Astrocyte of the spinal cord (primary cell): ENCODE measurements around the gene HES5.

Experiments used
- DNase-seq: peaks from one replicate; pipeline ENCODE4 v3.0.0; 2011; ENCODE audit warnings: low read depth, low spot score
- H3K4me3 ChIP-seq: 2 replicates; pipeline ENCODE4 v1.5.1; 2011; ENCODE audit warnings: low read depth, mild to moderate bottlenecking, low read length, moderate library complexity
- in situ Hi-C: cut with HindIII; loops from 2 replicates; pipeline ENCODE4 v1.10.0; 2017; ENCODE audit warnings: low sequenced_read_pairs
- TF ChIP-seq, protein P1 (sequence below): IDR thresholded peaks from 2 replicates; pipeline ENCODE4 v1.5.1; 2012; ENCODE audit warnings: low read depth, mild to moderate bottlenecking, low read length, inconsistent platforms

Gene HES5

DNA sequence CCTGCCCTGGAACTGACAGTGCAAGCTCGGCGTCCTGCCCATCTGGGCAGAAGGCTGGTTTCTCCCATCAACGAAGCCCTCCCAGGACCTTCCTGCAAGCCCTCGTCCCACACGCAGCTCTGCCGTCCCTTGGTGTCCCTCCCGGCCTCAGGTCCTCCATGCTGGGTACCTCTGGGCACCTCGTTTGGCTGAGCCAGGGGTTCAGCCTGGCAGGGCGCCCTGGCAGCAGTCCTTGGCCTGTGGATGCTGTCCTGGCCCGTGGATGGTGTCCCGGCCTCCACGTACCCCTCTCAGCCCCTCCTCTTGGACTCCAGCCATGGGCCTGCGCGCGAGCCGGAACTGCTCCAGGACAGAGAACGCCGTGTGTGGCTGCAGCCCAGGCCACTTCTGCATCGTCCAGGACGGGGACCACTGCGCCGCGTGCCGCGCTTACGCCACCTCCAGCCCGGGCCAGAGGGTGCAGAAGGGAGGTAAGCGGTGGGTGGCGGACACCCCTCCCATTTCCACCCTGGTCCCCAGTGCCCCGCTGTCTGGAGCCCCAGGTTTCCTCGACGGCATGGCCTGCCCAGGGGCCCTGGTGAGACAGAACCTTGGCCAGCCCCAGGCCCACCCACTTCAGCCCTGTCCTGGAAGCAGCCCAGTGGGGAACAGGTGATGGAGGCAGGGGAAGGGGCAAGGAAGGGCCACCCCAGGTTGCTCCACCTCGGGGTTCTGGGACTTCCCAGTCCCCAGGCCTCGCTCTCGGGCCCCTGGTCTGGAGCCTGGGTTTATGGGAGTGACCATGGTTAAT lies 29.6 kb upstream of the HES5 start:
- TF ChIP-seq, protein P1, sequence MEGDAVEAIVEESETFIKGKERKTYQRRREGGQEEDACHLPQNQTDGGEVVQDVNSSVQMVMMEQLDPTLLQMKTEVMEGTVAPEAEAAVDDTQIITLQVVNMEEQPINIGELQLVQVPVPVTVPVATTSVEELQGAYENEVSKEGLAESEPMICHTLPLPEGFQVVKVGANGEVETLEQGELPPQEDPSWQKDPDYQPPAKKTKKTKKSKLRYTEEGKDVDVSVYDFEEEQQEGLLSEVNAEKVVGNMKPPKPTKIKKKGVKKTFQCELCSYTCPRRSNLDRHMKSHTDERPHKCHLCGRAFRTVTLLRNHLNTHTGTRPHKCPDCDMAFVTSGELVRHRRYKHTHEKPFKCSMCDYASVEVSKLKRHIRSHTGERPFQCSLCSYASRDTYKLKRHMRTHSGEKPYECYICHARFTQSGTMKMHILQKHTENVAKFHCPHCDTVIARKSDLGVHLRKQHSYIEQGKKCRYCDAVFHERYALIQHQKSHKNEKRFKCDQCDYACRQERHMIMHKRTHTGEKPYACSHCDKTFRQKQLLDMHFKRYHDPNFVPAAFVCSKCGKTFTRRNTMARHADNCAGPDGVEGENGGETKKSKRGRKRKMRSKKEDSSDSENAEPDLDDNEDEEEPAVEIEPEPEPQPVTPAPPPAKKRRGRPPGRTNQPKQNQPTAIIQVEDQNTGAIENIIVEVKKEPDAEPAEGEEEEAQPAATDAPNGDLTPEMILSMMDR = no peak
- in situ Hi-C loops = no loop called here
- no peak overlapping the region for H3K4me3 ChIP-seq
- DNase-seq = no peak

DNA sequence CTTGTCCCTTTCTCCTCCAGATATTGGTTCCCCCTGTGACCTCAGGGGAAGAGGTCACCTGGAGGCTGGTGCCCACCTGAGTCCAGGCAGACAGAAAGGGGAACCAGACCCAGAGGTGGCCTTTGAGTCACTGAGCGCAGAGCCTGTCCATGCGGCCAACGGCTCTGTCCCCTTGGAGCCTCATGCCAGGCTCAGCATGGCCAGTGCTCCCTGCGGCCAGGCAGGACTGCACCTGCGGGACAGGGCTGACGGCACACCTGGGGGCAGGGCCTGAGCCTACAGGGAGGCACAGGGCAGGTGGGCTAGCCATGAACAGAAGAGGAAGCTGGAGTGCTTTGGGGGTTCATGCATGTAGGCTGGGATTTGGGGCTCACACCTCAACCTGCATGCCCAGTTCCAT lies 28.8 kb upstream of the HES5 start:
- in situ Hi-C loops = no loop called here
- H3K4me3 ChIP-seq = no peak overlapping the region
- DNase-seq = no peak
- TF ChIP-seq, protein P1 = no peak

DNA sequence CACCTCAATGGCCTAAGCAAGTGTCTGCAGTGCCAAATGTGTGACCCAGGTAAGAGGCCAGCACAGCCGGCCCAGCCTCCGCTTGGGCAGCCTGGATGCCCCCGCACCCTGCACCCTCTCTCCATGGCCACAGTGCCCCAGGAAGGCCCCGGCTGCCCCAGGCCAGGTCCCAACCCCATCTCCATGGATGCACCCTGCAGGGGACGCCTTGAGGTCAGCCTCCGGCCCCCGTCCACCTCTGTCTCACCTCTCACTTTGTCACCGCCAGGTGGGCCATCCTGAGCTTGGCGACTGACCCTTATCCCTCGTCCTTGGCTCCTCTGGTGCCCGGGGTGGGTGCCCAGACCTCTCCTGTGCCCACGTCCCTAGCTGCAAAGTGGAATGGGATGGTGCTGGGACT lies 28.4 kb upstream of the HES5 start:
- H3K4me3 ChIP-seq = no peak overlapping the region
- DNase-seq = no peak
- in situ Hi-C loops = no loop called here
- TF ChIP-seq, protein P1 = no peak

DNA sequence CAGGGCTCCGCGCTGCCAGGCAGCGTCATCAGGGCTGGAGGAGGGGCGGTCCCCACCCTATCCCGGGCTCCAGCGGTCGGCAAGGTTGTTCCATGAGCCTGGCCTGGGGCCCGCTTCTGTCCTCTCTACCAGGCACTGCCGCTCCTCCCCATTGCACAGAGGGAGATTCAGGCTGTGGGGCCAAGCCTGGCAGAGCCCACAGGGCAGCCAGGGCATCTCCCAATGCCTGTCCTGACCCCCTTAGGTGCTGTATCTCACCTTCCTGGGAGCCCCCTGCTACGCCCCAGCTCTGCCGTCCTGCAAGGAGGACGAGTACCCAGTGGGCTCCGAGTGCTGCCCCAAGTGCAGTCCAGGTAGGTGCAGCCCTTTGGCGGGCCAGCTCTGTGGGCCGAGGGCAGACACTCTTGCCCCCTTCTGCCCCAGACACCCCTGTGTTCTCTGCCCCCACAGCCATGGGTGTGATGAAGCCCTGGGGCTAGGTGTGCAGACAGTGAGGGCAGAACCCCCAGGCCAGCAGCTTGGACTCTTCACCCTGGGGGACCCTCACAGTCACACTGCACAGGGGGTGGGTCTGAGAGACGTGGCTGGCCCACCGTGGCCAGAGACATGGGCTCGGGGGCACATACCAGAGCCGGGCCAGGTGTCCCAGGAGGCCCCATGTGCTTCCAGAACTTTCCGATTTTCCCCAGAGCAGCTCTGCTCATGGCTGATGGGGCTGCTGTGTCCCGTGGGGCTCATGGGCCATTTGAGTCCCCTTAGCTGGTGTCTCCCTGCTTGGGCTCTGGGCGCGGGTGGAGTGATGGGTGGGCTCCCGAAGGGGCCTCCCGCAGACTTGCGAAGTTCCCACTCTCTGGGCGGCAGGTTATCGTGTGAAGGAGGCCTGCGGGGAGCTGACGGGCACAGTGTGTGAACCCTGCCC lies 27.7 kb upstream of the HES5 start:
- no peak overlapping the region for H3K4me3 ChIP-seq
- in situ Hi-C loops = no loop called here
- no peak for DNase-seq
- TF ChIP-seq, protein P1 = no peak

DNA sequence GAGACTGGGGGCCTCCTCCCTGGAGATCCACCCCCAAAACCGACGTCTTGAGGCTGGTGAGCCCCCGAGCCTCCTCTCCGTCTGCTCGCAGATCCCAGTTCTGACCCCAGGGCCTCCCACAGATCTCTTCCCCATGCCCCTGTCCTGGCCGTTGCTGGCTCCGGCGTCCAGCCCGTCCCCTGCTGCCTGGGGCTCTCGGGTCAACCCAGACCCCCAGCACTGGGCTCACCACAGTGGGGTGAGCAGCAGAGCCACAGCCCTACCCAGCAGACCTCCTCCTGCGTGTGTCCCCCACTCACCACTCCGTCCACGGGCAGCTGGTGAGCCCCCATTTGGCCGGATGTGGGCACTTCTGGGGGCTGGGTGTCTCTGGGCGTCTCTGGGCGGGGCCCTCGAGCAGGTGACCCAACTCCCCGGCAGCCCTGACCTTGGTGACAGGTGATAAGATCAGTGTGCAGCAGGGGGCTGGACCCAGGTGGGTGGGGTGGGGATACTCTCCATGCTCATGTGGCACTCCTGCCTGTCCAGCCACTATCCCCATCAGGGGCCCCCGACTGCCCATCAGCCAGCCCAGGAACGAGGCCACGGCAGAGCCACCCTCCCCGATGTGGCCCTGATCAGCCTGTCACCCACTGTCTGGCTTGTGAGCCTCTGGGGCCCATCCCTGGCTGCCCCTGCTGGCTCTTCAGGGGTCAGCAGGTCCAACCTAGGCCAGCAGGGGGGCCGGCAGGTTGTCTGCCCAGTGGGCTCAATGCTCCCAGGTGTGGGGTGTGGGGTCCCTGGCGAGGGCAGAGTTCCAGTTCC lies 26.8 kb upstream of the HES5 start:
- in situ Hi-C loops = no loop called here
- DNase-seq = no peak
- H3K4me3 ChIP-seq = peak overlapping the region; percentile 38
- TF ChIP-seq, protein P1 = no peak

DNA sequence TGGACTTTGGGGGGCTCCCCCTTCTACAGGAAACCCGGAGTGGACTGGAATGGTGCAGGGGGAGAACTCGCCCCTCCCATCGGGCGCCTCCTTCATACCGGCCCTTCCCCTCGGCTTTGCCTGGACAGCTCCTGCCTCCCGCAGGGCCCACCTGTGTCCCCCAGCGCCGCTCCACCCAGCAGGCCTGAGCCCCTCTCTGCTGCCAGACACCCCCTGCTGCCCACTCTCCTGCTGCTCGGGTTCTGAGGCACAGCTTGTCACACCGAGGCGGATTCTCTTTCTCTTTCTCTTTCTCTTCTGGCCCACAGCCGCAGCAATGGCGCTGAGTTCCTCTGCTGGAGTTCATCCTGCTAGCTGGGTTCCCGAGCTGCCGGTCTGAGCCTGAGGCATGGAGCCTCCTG lies 26.2 kb upstream of the HES5 start, which contains the start of gene TNFRSF14:
TSS of gene TNFRSF14 (plus strand) at position 95 of the 401 bp plus-strand sequence. CDS start at position 389, 294 bp downstream.
- H3K4me3 ChIP-seq = peak within 1 kb of the TSS; percentile 38
- DNase-seq = peak; percentile 63
- TF ChIP-seq, protein P1 = peak; percentile 20
- in situ Hi-C loops = no loop called here
